ENCODE results near the gene CPS1.

Gene CPS1

GRCh38 chr2:210528716-210529115 lies 27.7 kb upstream of the CPS1 start:
- no peak for DNase-seq (ENCODE audit: low read depth, low spot score)
- H3K9ac ChIP-seq (ENCODE audit: insufficient read length) = no peak overlapping the region
- H3K36me3 ChIP-seq (ENCODE audit: insufficient read depth, low read length) = no peaks in the 10 kb centered on the region
- TF ChIP-seq EZH2 (IDR thresholded peaks at IDR 0.05) = no peak
- no peak for TF ChIP-seq FOXP2 (optimal IDR thresholded peaks at IDR 0.05; ENCODE audit: control extremely low read depth, extremely low read length, insufficient read depth)
- no peak for TF ChIP-seq POLR2AphosphoS5 (IDR thresholded peaks at IDR 0.05; ENCODE audit: borderline replicate concordance, low read depth, low read length)
- no peaks in the 10 kb centered on the region for H3K9me3 ChIP-seq (ENCODE audit: low read depth, low read length)
- no peak overlapping the region for H3K4me3 ChIP-seq
- no peak overlapping the region for H3K27ac ChIP-seq

- no peak for TF ChIP-seq POLR2AphosphoS5 (IDR thresholded peaks at IDR 0.05; ENCODE audit: borderline replicate concordance, low read depth, low read length)
- no peak for TF ChIP-seq FOXP2 (optimal IDR thresholded peaks at IDR 0.05; ENCODE audit: control extremely low read depth, extremely low read length, insufficient read depth)
- no peak for TF ChIP-seq EZH2 (IDR thresholded peaks at IDR 0.05)
- H3K9me3 ChIP-seq (ENCODE audit: low read depth, low read length) = no peaks in the 10 kb centered on the region
- no peak overlapping the region for H3K4me3 ChIP-seq
Measured at GRCh38 chr2:210531050-210531449, 25.3 kb upstream of the CPS1 start.

GRCh38 chr2:210531482-210531881 lies 24.9 kb upstream of the CPS1 start:
- no peak overlapping the region for H3K27ac ChIP-seq
- no peak overlapping the region for H3K4me3 ChIP-seq
- no peaks in the 10 kb centered on the region for H3K9me3 ChIP-seq (ENCODE audit: low read depth, low read length)
- no peaks in the 10 kb centered on the region for H3K36me3 ChIP-seq (ENCODE audit: insufficient read depth, low read length)
- TF ChIP-seq EZH2 (IDR thresholded peaks at IDR 0.05) (no peak), FOXP2 (optimal IDR thresholded peaks at IDR 0.05; ENCODE audit: control extremely low read depth, extremely low read length, insufficient read depth) (no peak), POLR2AphosphoS5 (IDR thresholded peaks at IDR 0.05; ENCODE audit: borderline replicate concordance, low read depth, low read length) (no peak)
- no peak overlapping the region for H3K9ac ChIP-seq (ENCODE audit: insufficient read length)
- DNase-seq (ENCODE audit: low read depth, low spot score) = no peak

More at GRCh38 chr2:210531050-210531449, 25.3 kb upstream of the CPS1 start:
- no peak for DNase-seq (ENCODE audit: low read depth, low spot score)
- Histone ChIP-seq H3K36me3 (ENCODE audit: insufficient read depth, low read length) (no peaks in the 10 kb centered on the region), H3K27ac (no peak overlapping the region), H3K9ac (ENCODE audit: insufficient read length) (no peak overlapping the region)

GRCh38 chr2:210533389-210533788 lies 23.0 kb upstream of the CPS1 start:
- no peak for TF ChIP-seq POLR2AphosphoS5 (IDR thresholded peaks at IDR 0.05; ENCODE audit: borderline replicate concordance, low read depth, low read length)
- no peak for TF ChIP-seq FOXP2 (optimal IDR thresholded peaks at IDR 0.05; ENCODE audit: control extremely low read depth, extremely low read length, insufficient read depth)
- TF ChIP-seq EZH2 (IDR thresholded peaks at IDR 0.05) = no peak
- Histone ChIP-seq H3K9ac (ENCODE audit: insufficient read length) (no peak overlapping the region), H3K36me3 (ENCODE audit: insufficient read depth, low read length) (no peaks in the 10 kb centered on the region), H3K9me3 (ENCODE audit: low read depth, low read length) (no peaks in the 10 kb centered on the region), H3K4me3 (no peak overlapping the region), H3K27ac (no peak overlapping the region)
- no peak for DNase-seq (ENCODE audit: low read depth, low spot score)

- no peak overlapping the region for H3K9ac ChIP-seq (ENCODE audit: insufficient read length)
- H3K27ac ChIP-seq = no peak overlapping the region
- no peaks in the 10 kb centered on the region for H3K9me3 ChIP-seq (ENCODE audit: low read depth, low read length)
- no peaks in the 10 kb centered on the region for H3K36me3 ChIP-seq (ENCODE audit: insufficient read depth, low read length)
- no peak for DNase-seq (ENCODE audit: low read depth, low spot score)
- TF ChIP-seq FOXP2 (optimal IDR thresholded peaks at IDR 0.05; ENCODE audit: control extremely low read depth, extremely low read length, insufficient read depth) (no peak), POLR2AphosphoS5 (IDR thresholded peaks at IDR 0.05; ENCODE audit: borderline replicate concordance, low read depth, low read length) (no peak), EZH2 (IDR thresholded peaks at IDR 0.05) (no peak)
- H3K4me3 ChIP-seq = no peak overlapping the region
Measured at GRCh38 chr2:210534879-210535278, 21.5 kb upstream of the CPS1 start.

- TF ChIP-seq FOXP2 (optimal IDR thresholded peaks at IDR 0.05; ENCODE audit: control extremely low read depth, extremely low read length, insufficient read depth) (no peak), POLR2AphosphoS5 (IDR thresholded peaks at IDR 0.05; ENCODE audit: borderline replicate concordance, low read depth, low read length) (no peak), EZH2 (IDR thresholded peaks at IDR 0.05) (no peak)
- Histone ChIP-seq H3K36me3 (ENCODE audit: insufficient read depth, low read length) (no peaks in the 10 kb centered on the region), H3K9me3 (ENCODE audit: low read depth, low read length) (no peaks in the 10 kb centered on the region), H3K9ac (ENCODE audit: insufficient read length) (no peak overlapping the region), H3K27ac (no peak overlapping the region), H3K4me3 (no peak overlapping the region)
- DNase-seq (ENCODE audit: low read depth, low spot score) = no peak
Measured at GRCh38 chr2:210536973-210537650, 19.3 kb upstream of the CPS1 start.

- TF ChIP-seq EZH2 (IDR thresholded peaks at IDR 0.05) (no peak), FOXP2 (optimal IDR thresholded peaks at IDR 0.05; ENCODE audit: control extremely low read depth, extremely low read length, insufficient read depth) (no peak), POLR2AphosphoS5 (IDR thresholded peaks at IDR 0.05; ENCODE audit: borderline replicate concordance, low read depth, low read length) (no peak)
- no peaks in the 10 kb centered on the region for H3K36me3 ChIP-seq (ENCODE audit: insufficient read depth, low read length)
- no peak overlapping the region for H3K4me3 ChIP-seq
- no peak overlapping the region for H3K27ac ChIP-seq
- no peak overlapping the region for H3K9ac ChIP-seq (ENCODE audit: insufficient read length)
- no peaks in the 10 kb centered on the region for H3K9me3 ChIP-seq (ENCODE audit: low read depth, low read length)
- DNase-seq (ENCODE audit: low read depth, low spot score) = no peak
Measured at GRCh38 chr2:210539035-210539434, 17.4 kb upstream of the CPS1 start.

- no peak for TF ChIP-seq POLR2AphosphoS5 (IDR thresholded peaks at IDR 0.05; ENCODE audit: borderline replicate concordance, low read depth, low read length)
- TF ChIP-seq EZH2 (IDR thresholded peaks at IDR 0.05) = no peak
- no peak for TF ChIP-seq FOXP2 (optimal IDR thresholded peaks at IDR 0.05; ENCODE audit: control extremely low read depth, extremely low read length, insufficient read depth)
- Histone ChIP-seq H3K27ac (no peak overlapping the region), H3K9ac (ENCODE audit: insufficient read length) (no peak overlapping the region), H3K36me3 (ENCODE audit: insufficient read depth, low read length) (no peaks in the 10 kb centered on the region), H3K4me3 (no peak overlapping the region), H3K9me3 (ENCODE audit: low read depth, low read length) (no peaks in the 10 kb centered on the region)
- no peak for DNase-seq (ENCODE audit: low read depth, low spot score)
Measured at GRCh38 chr2:210539578-210540416, 16.6 kb upstream of the CPS1 start.

All from SK-N-MC (cell line).